ENCODE measurements around the gene PTPRD.
"Not testable (repeated sequence)": the region's sequence is repeated elsewhere in the genome, so short reads cannot be mapped to it uniquely, and the experiment has no call there.

Gene PTPRD

GRCh38 chr9:10449201-10449617, 163.6 kb downstream of the PTPRD start:
- not testable (repeated sequence) for DNase-seq

GRCh38 chr9:10447036-10447435, 165.8 kb downstream of the PTPRD start:
- DNase-seq = no peak

DNA sequence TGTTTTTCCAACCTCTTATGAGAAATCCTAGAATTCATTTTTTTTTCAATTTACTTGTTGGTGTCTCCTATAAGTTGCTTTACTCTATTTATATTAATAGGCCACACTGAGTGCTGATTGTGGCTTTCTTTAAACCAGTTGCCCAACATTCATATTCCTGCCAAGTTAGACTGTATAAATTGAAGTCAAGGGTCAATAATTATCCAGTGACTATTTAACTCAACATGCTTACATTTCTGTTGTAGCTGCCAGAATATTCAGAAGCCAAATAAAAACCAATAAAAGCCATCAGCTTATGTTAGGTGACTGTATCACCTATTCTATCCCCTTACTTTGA, 169.0 kb downstream of the PTPRD start:
- DNase-seq = no peak

DNA sequence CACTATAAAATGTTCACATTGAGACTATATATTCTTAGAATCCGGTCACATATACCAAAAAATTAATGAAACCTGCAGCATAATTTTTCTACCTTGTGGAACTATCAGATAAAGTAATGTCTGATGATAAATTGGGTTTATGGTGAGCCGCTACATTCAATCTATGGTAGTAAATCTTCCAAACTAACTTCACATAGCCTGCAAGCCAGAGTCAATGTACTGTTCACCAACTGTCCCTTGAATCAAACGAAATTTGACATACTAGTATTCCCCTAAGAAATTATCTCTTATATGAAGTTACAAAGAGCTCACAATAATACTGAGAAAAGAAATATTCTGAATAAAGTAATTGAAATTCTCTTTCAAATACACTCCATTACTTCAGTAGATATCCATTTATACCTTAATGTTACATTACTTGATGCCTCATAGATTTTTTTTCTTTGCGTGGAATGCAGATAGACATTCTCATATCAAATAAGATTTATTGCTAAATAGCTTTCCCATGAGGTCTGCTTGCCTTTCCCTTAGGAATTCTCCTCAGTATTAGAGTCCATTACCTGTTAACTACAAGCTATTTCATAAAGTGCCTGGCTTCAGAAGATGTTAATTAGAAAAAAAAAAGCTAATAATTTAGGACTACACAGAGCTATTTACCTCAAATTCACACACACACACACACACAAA, 169.5 kb downstream of the PTPRD start:
- DNase-seq = no peak

DNA sequence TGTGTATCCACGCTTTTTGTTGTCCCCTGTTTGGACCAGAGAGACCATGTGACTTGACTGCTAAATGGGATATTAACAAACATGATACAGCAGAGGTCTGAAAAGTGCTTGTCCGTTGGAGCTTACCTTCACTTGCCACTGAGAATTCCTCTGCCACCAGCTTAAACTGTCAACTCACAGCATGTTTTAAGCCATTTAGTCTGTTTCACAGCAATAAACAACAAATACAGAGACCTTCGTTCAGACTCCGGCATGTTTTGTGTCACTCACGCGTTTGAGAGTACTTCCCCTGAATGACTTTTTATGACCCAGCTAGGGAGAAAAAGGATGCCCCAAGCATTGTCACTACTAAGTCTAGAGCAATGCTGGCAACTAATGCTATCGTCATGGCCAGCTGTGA, 173.8 kb downstream of the PTPRD start:
- DNase-seq = no peak

DNA sequence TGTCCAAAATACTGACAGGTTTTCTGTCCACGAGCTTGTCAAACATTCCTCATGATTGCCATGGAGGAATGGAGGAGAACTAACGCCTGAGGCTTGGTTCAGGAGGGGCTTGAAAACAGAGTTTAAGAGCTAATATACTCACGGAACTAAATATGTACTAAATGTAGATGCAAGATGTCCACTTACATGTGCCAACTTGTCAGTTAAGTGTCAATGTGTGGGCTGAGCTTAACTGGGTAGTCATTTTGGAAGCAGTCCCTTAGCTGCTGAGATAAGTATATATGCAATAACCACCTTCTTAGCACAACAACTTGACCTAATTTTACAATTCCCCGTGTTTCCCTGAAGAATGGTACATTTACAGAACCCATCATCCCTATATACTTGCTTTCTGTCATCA, 176.0 kb downstream of the PTPRD start:
- no peak for DNase-seq

- DNase-seq = no peak
These were observed 178.4 kb downstream of the PTPRD start for GRCh38 chr9:10434412-10434811.

- no peak for DNase-seq
These were observed 201.5 kb downstream of the PTPRD start for GRCh38 chr9:10411272-10411671.

GRCh38 chr9:10403283-10403682, 209.5 kb downstream of the PTPRD start:
- DNase-seq = no peak

- no peak for DNase-seq
These were observed 216.2 kb downstream of the PTPRD start for GRCh38 chr9:10396615-10397014.

DNA sequence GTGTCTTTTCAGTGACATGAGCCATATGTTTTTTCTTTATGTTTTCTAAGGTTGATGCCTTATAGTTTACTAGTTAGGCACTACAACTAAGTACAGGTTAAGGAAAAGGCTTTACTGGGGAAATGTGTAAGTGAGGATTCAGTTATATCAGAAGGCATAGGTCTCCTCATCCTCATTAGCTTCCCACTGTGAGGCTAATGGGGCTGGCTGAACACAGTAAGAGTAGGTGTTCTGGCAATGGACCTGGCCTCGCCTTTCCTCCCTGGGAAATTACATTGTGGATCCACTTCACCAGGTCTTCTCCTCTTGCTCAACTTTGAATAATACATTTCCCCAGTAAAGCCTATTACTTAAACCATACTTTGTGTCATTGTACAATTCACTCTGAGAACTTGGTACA, 225.5 kb downstream of the PTPRD start:
- DNase-seq = no peak

- DNase-seq = no peak
These were observed 241.0 kb downstream of the PTPRD start for GRCh38 chr9:10371824-10372223.

DNA sequence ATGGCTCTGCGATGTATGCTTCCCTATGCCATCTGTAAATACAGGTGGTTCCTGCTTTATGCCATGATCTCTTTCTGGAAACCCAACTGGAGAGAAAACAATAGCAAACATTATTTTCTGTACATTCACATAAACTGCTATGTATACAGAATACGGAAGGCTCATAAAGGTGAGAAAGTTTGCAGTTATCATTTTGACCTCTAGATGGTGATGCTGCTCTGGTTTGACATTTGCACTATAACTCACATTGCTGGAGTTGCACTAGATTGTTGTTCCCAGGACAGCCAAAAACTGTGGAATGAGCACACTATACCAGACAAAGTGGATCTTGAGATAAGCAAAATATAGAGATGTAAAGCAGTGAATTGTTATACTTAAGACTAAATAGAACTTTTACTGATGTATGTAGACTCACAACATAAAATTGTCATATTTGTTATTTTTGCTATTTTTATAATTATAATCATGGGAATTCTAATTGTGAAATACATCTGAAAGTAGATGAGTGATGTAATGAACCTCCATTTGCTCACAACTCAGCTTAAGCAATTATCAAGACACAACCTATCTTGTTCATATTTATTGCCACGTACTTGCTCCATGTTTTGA, 246.5 kb downstream of the PTPRD start:
- no peak for DNase-seq

- DNase-seq = no peak
These were observed 258.2 kb downstream of the PTPRD start for GRCh38 chr9:10354591-10354990.

DNA sequence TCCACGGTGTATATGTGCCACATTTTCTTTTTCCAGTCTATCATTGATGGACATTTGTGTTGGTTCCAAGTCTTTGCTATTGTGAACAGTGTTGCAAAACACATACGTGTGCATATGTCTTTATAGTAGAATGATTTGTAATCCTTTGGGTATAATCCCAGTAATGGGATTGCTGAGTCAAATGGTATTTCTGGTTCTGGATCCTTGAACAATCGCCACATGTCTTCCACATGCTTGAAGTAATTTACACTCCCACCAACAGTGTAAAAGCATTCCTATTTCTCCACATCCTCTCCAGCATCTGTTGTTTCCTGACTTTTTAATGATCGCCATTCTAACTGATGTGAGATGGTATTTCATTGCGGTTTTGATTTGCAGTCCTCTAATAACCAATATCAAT, 267.2 kb downstream of the PTPRD start:
- DNase-seq = not testable (repeated sequence)

DNA sequence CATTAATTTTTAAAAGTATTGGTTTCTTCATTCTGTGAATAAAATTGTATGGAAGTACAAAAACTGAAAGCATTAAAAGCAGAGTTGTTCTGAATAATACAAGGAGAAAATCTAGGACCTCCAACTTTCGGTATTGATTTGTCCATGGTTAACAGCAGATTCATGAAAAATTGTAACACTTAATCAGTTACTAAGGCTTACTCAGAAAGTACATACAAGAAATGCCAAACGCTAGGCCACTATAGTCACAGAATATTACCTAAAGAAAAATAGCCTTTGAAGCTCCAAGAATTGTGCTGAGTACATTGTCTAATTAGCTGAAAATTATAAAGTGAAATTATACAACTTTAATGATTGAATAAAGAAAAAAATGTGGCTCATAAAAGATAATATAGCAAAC, 271.7 kb downstream of the PTPRD start:
- no peak for DNase-seq

DNA sequence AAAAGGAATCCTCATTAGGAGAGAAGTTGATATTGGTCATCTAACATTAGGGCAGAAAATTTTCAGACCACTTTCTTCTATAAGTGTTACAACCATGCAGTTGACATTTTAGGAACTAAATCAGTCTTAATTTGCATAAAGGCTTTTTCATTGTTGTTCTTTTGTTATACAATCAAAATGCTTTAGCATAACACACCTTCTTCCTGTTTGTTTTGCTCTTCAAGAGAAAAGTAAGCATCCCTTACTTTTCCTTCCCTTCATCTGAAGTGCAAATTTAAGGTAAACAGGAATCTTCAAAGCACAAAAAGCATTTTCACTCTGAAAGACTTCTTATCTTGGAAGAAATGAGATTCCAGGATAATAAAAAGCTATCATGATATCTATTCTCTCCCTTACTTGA, 273.6 kb downstream of the PTPRD start:
- DNase-seq = no peak

DNA sequence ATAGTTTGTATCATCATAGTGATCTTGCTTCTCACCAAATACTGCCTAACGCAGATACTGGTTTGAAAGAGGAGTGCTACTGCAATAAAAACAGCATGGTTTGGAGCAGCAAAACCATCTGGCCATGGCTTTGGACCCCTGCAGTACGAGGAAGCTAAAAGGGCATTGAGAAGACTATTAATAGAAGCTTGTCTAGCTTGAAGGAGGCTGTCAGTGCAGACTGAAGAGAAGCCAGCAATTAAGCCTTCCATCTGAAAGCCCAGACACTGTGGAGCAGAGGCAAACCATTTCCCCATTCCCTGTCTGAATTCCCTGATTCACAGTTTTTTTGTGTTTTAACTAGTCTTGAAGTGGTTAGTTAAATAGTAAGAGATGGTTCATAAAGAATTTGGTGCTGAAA, 281.6 kb downstream of the PTPRD start:
- no peak for DNase-seq

- DNase-seq = no peak
These were observed 330.7 kb downstream of the PTPRD start for GRCh38 chr9:10282084-10282483.

DNA sequence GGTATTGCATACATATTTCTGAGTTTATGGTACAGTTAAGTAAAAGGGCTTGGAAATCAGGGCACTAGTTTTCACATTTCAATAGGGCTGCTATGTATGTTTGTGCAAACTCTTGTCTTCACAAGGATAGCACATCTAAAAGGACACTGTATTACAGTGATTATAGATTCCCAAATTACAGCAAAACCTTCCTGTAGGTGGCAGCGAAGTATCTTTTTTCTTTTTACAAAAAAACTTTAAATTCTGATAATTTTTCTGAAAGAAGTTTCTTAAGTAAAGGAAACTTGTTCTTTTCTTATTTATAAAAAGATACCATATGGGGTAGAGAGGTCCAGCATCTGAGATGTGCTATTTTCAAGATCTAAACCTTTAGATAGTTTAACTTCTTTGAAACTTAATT, 337.8 kb downstream of the PTPRD start:
- DNase-seq = no peak

- no peak for DNase-seq
These were observed 338.6 kb downstream of the PTPRD start for GRCh38 chr9:10274175-10274574.

GRCh38 chr9:10272830-10273229, 340.0 kb downstream of the PTPRD start:
- DNase-seq = no peak

- DNase-seq = no peak
These were observed 344.0 kb downstream of the PTPRD start for GRCh38 chr9:10268531-10269485.

GRCh38 chr9:10265153-10265631, 347.6 kb downstream of the PTPRD start:
- DNase-seq = no peak
